A549 (cell line): ENCODE measurements around the gene PDE4D. TPM values are rescaled to one million over a fixed set of nuclear protein-coding genes. Genes with fewer than 3 reads are reported as not detected.

Experiments
- ATAC-seq, 2 experiments: fragments of 200-7000 bp in 1 of 2; fragments of >200 bp in 1 of 2; cut with Nextera tagmentation in 1 of 2; cut with Tn5 transposase in 1 of 2; 3 replicates each; pipeline versions ENCODE4 v1.8.0 to v1.9.1; 2018 to 2020; ENCODE audit warnings: mild to moderate bottlenecking in 1 of 2, moderate library complexity in 1 of 2
- CTCF ChIA-PET: fragments of 300-600 bp; sonication (Branson Sonifier 250); formaldehyde crosslinking; extraction: SDS; loops from one replicate; lab custom pipeline; 2021; ENCODE audit warnings: antibody characterized with exemption, inconsistent platforms; lab: Yijun Ruan, JAX
- POLR2A ChIA-PET: fragments of 350-600 bp; formaldehyde crosslinking; extraction: SDS; loops from one replicate; lab custom pipeline; 2021; ENCODE audit warnings: antibody characterized with exemption, inconsistent platforms; lab: Yijun Ruan, JAX
- DNase-seq, 2 experiments: peaks; one replicate each; pipeline versions ENCODE4 v3.0.0 to v3.0.0-alpha.2; 2011 to 2016; ENCODE audit warnings: low read depth in 1 of 2, low spot score in 1 of 2
- FAIRE-seq: peaks from 2 replicates; lab custom pipeline; 2011; peaks lifted over from hg19 to GRCh38; lab: Jason Lieb, UNC
- H3K27ac ChIP-seq, 2 experiments: fragments of >200 bp; sonication (Bioruptor Twin); formaldehyde crosslinking; 3 replicates each; pipeline ENCODE4 v1.5.1; 2016 to 2017
- H3K4me1 ChIP-seq: fragments of >200 bp; sonication (Bioruptor Twin); formaldehyde crosslinking; 3 replicates; pipeline ENCODE4 v1.6.1; 2016
- H3K4me2 ChIP-seq: fragments of >200 bp; sonication (Bioruptor Twin); formaldehyde crosslinking; 3 replicates; pipeline ENCODE4 v1.6.1; 2016
- H3K4me3 ChIP-seq: fragments of >200 bp; sonication (Bioruptor Twin); formaldehyde crosslinking; 3 replicates; pipeline ENCODE4 v1.5.1; 2016
- H3K9me3 ChIP-seq: fragments of >200 bp; sonication (Bioruptor Twin); formaldehyde crosslinking; 3 replicates; pipeline ENCODE4 v1.6.1; 2016
- ATOH8 ChIP-seq: fragments of 250-450 bp; sonication (Bioruptor Pico); IDR thresholded peaks from 2 replicates; pipeline ENCODE4 v1.5.0; 2020; ENCODE audit warnings: low read depth, mild to moderate bottlenecking, moderate library complexity
- BHLHE40 ChIP-seq: IDR thresholded peaks from 2 replicates; pipeline ENCODE4 v1.6.1; 2012; ENCODE audit warnings: low read depth, low read length, inconsistent platforms
- CBX2 ChIP-seq: fragments of 200-600 bp; sonication (generic); IDR thresholded peaks from 2 replicates; pipeline ENCODE4 v1.6.1; 2016; ENCODE audit warnings: low read depth, mild to moderate bottlenecking, borderline replicate concordance
- CBX8 ChIP-seq: fragments of 200-600 bp; sonication (generic); IDR thresholded peaks from 2 replicates; pipeline ENCODE4 v1.6.1; 2016
- CEBPB ChIP-seq, 2 experiments: fragments of >200 bp in 1 of 2; sonication (Bioruptor Twin) in 1 of 2; formaldehyde crosslinking in 1 of 2; IDR thresholded peaks; 2 replicates each; pipeline ENCODE4 v1.6.1; 2012 to 2016
- CTCF ChIP-seq: fragments of >200 bp; sonication (Bioruptor Twin); formaldehyde crosslinking; IDR thresholded peaks from 3 replicates; pipeline ENCODE4 v1.5.1; 2016
- E2F6 ChIP-seq: IDR thresholded peaks from 2 replicates; pipeline ENCODE4 v1.6.1; 2012; ENCODE audit warnings: low read depth, borderline replicate concordance
- EHF ChIP-seq: fragments of 250-450 bp; sonication (Bioruptor Pico); IDR thresholded peaks from 2 replicates; pipeline ENCODE4 v1.5.0; 2020; ENCODE audit warnings: mild to moderate bottlenecking
- ESRRA ChIP-seq: fragments of 150-350 bp; IDR thresholded peaks from 2 replicates; pipeline ENCODE4 v1.6.1; 2014; ENCODE audit warnings: mild to moderate bottlenecking, low read length, borderline replicate concordance
- GATA3 ChIP-seq: IDR thresholded peaks from 2 replicates; pipeline ENCODE4 v1.6.1; 2012; ENCODE audit warnings: borderline replicate concordance
- HES2 ChIP-seq: fragments of >200 bp; sonication (Bioruptor Twin); formaldehyde crosslinking; IDR thresholded peaks from 2 replicates; pipeline ENCODE4 v1.6.1; 2016
- HEYL ChIP-seq: fragments of 250-450 bp; sonication (Bioruptor Pico); IDR thresholded peaks from 2 replicates; pipeline ENCODE4 v1.8.0; 2021; ENCODE audit warnings: mild to moderate bottlenecking, moderate library complexity
- HMGXB4 ChIP-seq: fragments of 250-450 bp; sonication (Bioruptor Pico); IDR thresholded peaks from 2 replicates; pipeline ENCODE4 v1.5.0; 2021; ENCODE audit warnings: mild to moderate bottlenecking, moderate library complexity, borderline replicate concordance
- HOXB13 ChIP-seq: fragments of 250-450 bp; sonication (Bioruptor Pico); IDR thresholded peaks from 2 replicates; pipeline ENCODE4 v1.5.0; 2020; ENCODE audit warnings: low read depth, mild to moderate bottlenecking, moderate library complexity
- HOXB5 ChIP-seq: fragments of 250-450 bp; sonication (Bioruptor Pico); IDR thresholded peaks from 2 replicates; pipeline ENCODE4 v1.5.0; 2020; ENCODE audit warnings: mild to moderate bottlenecking, moderate library complexity
- JUN ChIP-seq, 2 experiments: fragments of >200 bp; sonication (Bioruptor Twin); formaldehyde crosslinking; IDR thresholded peaks; 2 replicates in 1 of 2; 3 replicates in 1 of 2; pipeline ENCODE4 v1.6.1; 2016 to 2017
- KDM1A ChIP-seq: fragments of 200-600 bp; sonication (generic); IDR thresholded peaks from 2 replicates; pipeline ENCODE4 v1.6.1; 2016; ENCODE audit warnings: low read depth, mild to moderate bottlenecking
- KDM5A ChIP-seq: fragments of 200-600 bp; sonication (generic); IDR thresholded peaks from 2 replicates; pipeline ENCODE4 v1.6.1; 2016; ENCODE audit warnings: antibody characterized with exemption, mild to moderate bottlenecking
- MAFK ChIP-seq: fragments of 450-650 bp; IDR thresholded peaks from 2 replicates; pipeline ENCODE4 v1.6.1; 2014; ENCODE audit not compliant: partially characterized antibody
- NFE2L2 ChIP-seq: fragments of 150-350 bp; conservative IDR thresholded peaks from 2 replicates; pipeline ENCODE4 v1.6.1; 2014; ENCODE audit warnings: low read length
- NPAS2 ChIP-seq: fragments of 250-450 bp; sonication (Bioruptor Pico); IDR thresholded peaks from 2 replicates; pipeline ENCODE4 v1.8.0; 2022; ENCODE audit warnings: mild to moderate bottlenecking, moderate library complexity, borderline replicate concordance
- NR3C1 ChIP-seq: fragments of >200 bp; sonication (Bioruptor Twin); formaldehyde crosslinking; IDR thresholded peaks from 3 replicates; pipeline ENCODE4 v1.6.1; 2017
- PBX3 ChIP-seq: IDR thresholded peaks from 2 replicates; pipeline ENCODE4 v1.6.1; 2012
- POLR2A ChIP-seq: IDR thresholded peaks from 2 replicates; pipeline ENCODE4 v1.6.1; 2012; ENCODE audit warnings: mild to moderate bottlenecking, low read length
- POLR2AphosphoS2 ChIP-seq: conservative IDR thresholded peaks from 2 replicates; pipeline ENCODE4 v1.6.1; 2012; ENCODE audit warnings: low read length, improper control_type of control experiment, inconsistent platforms
- RAD21 ChIP-seq, 2 experiments: fragments of >200 bp in 1 of 2; sonication (Bioruptor Twin) in 1 of 2; formaldehyde crosslinking in 1 of 2; IDR thresholded peaks in 1 of 2; conservative IDR thresholded peaks in 1 of 2; 2 replicates in 1 of 2; 3 replicates in 1 of 2; pipeline ENCODE4 v1.6.1; 2012 to 2018; ENCODE audit warnings: inconsistent platforms in 1 of 2
- RARB ChIP-seq: fragments of 250-450 bp; sonication (Bioruptor Pico); IDR thresholded peaks from 2 replicates; pipeline ENCODE4 v1.8.0; 2021; ENCODE audit warnings: mild to moderate bottlenecking, moderate library complexity
- RFX5 ChIP-seq: fragments of 450-650 bp; IDR thresholded peaks from 2 replicates; pipeline ENCODE4 v1.7.1; 2014; ENCODE audit warnings: antibody characterized with exemption, mild to moderate bottlenecking, moderate library complexity
- RNF2 ChIP-seq: fragments of 200-600 bp; sonication (generic); IDR thresholded peaks from 2 replicates; pipeline ENCODE4 v1.6.1; 2016; ENCODE audit warnings: low read depth, mild to moderate bottlenecking, antibody characterized with exemption, moderate library complexity, borderline replicate concordance
- SMC3 ChIP-seq: fragments of >200 bp; sonication (Bioruptor Twin); formaldehyde crosslinking; IDR thresholded peaks from 3 replicates; pipeline ENCODE4 v1.6.1; 2018; ENCODE audit warnings: inconsistent platforms
- TFCP2L1 ChIP-seq: fragments of 250-450 bp; sonication (Bioruptor Pico); IDR thresholded peaks from 2 replicates; pipeline ENCODE4 v1.5.0; 2021; ENCODE audit warnings: mild to moderate bottlenecking
- ZC3H11A ChIP-seq: fragments of 450-650 bp; IDR thresholded peaks from 2 replicates; pipeline ENCODE4 v1.6.1; 2014; ENCODE audit warnings: antibody characterized with exemption, mild to moderate bottlenecking
- ZFP36 ChIP-seq: fragments of 450-650 bp; IDR thresholded peaks from 2 replicates; pipeline ENCODE4 v1.6.1; 2014; ENCODE audit warnings: borderline replicate concordance; ENCODE audit not compliant: partially characterized antibody
- ZNF302 ChIP-seq: fragments of 250-450 bp; sonication (Bioruptor Pico); IDR thresholded peaks from 2 replicates; pipeline ENCODE4 v1.9.0; 2021; ENCODE audit warnings: inconsistent platforms, mild to moderate bottlenecking, moderate library complexity
- ZSCAN20 ChIP-seq: fragments of 250-450 bp; sonication (Bioruptor Pico); IDR thresholded peaks from 2 replicates; pipeline ENCODE4 v1.8.0; 2022; ENCODE audit warnings: mild to moderate bottlenecking, moderate library complexity
- WGBS: methylation state at CpG from one replicate; pipeline ENCODE4 v1.1.6; 2017; ENCODE audit errors: missing lambda C conversion rate; 5-methylcytosine and 5-hydroxymethylcytosine counted together
- polyA plus RNA-seq, 4 experiments: library from polyadenylated mRNA; depleted of rRNA in 3 of 4; stranded (reverse); fragments of >200 nt; fragmentation: RNase III in 1 of 4; extraction: RNeasy Plus Mini Kit Qiagen cat#74134 plus additional on column Dnase treatment in 1 of 4; gene quantifications; 2 replicates in 3 of 4; 3 replicates in 1 of 4; pipeline ENCODE4 v1.2.3, GENCODE V29; 2011 to 2017

Gene PDE4D
- polyA plus RNA-seq, 2 of the 4 experiments (the other 2 are of a cell fraction) = 74.0 to 213 TPM

GRCh38 chr5:59126708-59127573, 766.6 kb downstream of the PDE4D start:
- DNase-seq = peak in 1 of 2 experiments; percentile 87
- peak; percentile 30 to 57 for ATAC-seq
- Histone ChIP-seq H3K9me3 (no peaks in the 10 kb centered on the region), H3K27ac (peak overlapping the region; percentile 94 to 100), H3K4me1 (peaks cover 94% of the 10 kb centered on the region), H3K4me2 (peak overlapping the region; percentile 79), H3K4me3 (peak overlapping the region; percentile 0; the same call in 1 of the 3 replicates)
- ChIA-PET CTCF (interaction anchor here (0.6 to 4.1 kb wide), 12 partner anchors 20 to 1021 kb away, joined by 3 to 31 read pairs (median 6); no protein-coding TSS in a partner anchor), POLR2A (interaction anchor here (0.5 to 3.2 kb wide), 19 partner anchors 10 to 235 kb away, joined by 3 to 17 read pairs (median 8); no protein-coding TSS in a partner anchor)
- WGBS = under 1% methylated on average over 15 of the region's 15 CpGs
- peak; percentile 96 for FAIRE-seq
- TF ChIP-seq ZC3H11A = no peak
- no peak for TF ChIP-seq CBX2
- no peak for TF ChIP-seq E2F6
- TF ChIP-seq POLR2AphosphoS2 = no peak
- peak; percentile 46 for TF ChIP-seq HOXB13
- TF ChIP-seq EHF = peak; percentile 69; the same call in 1 of the 2 replicates
- no peak; the same call in 1 of the 2 replicates for TF ChIP-seq GATA3
- TF ChIP-seq ZSCAN20 (CRISPR knock-in tag) = no peak
- no peak for TF ChIP-seq ESRRA
- TF ChIP-seq TFCP2L1 = peak; percentile 73; the same call in 1 of the 2 replicates
- no peak for TF ChIP-seq CTCF
- peak; percentile 54 for TF ChIP-seq MAFK
- TF ChIP-seq PBX3 = no peak
- TF ChIP-seq HMGXB4 = no peak
- peak; percentile 52; the same call in 1 of the 2 replicates for TF ChIP-seq ATOH8 (CRISPR knock-in tag)
- TF ChIP-seq NR3C1 = no peak
- TF ChIP-seq NPAS2 (CRISPR knock-in tag) = no peak
- no peak for TF ChIP-seq CEBPB (IDR thresholded peaks at IDR 0.05)
- no peak for TF ChIP-seq ZFP36
- TF ChIP-seq HOXB5 (CRISPR knock-in tag) = peak; percentile 88; the same call in 1 of the 2 replicates
- no peak for TF ChIP-seq KDM5A
- no peak for TF ChIP-seq RFX5
- TF ChIP-seq CBX8 = no peak
- no peak for TF ChIP-seq RAD21 (conservative IDR thresholded peaks at IDR 0.05 in 1 of 2, IDR thresholded peaks at IDR 0.05 in 1 of 2)
- TF ChIP-seq BHLHE40 = no peak
- no peak for TF ChIP-seq NFE2L2
- TF ChIP-seq KDM1A = no peak
- TF ChIP-seq ZNF302 (CRISPR knock-in tag) = 0 out of 2 replicates have a peak, but pooled peaks have one; percentile 65
- no peak for TF ChIP-seq POLR2A
- peak; percentile 72; the same call in 1 of the 2 replicates for TF ChIP-seq RARB (CRISPR knock-in tag)
- TF ChIP-seq HEYL (CRISPR knock-in tag) = 0 out of 2 replicates have a peak, but pooled peaks have one; percentile 26
- TF ChIP-seq JUN (IDR thresholded peaks at IDR 0.05) = no peak; a peak in 2 of 5 replicates
- TF ChIP-seq RNF2 = no peak
- TF ChIP-seq SMC3 = no peak
- no peak for TF ChIP-seq HES2
